ENCODE results near the gene C20orf96.

C20orf96 gene

DNA sequence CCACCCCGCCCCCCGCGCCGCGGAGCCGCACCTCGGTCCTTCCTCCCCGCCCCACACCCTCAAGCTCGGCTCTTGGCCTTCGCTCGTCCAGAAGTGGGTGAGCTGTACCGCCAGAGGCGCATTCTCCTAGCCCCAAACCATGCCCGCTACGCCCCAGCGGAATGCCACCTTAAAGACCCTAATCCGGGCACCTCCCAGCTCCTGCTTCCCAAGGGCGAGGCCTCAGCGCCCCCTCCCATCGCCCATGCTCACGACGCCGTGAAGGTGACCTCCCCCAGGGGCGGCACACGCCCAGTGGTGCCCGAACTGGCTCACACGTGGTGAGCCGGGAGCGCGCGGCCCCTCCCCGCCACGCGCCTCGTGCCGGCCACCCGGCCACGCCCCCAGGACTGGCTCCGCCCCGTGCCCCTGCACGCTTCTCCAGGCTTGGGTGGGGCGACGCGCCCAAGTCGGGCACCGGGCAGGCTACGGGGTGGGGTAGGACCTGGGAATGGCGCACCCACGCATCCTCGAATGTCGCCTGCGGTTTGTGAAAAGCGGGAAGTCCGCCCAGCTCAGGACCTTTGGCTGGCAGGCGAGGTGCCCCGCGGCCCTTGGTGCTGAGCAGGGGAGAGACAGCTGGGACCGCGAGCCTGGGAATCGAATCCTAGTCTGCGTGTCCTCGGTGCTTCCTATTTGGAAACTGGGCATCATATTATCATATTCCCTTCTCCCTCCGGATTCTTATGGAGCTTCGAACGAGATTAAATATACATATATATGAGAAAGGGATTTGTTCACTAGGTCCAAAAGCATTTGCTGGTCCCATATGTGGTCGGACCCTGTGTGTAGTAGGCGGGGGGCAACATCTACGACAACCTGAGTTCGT, 33.9 kb upstream of the C20orf96 start:
- no peak for DNase-seq (ENCODE audit: low read depth)
- peak overlapping the region; percentile 86 for H3K4me3 ChIP-seq (ENCODE audit: low read depth, low read length)
- in situ Hi-C loops (cut with HindIII; ENCODE audit: low sequenced_read_pairs), result no loop called here
- TF ChIP-seq, protein P1, sequence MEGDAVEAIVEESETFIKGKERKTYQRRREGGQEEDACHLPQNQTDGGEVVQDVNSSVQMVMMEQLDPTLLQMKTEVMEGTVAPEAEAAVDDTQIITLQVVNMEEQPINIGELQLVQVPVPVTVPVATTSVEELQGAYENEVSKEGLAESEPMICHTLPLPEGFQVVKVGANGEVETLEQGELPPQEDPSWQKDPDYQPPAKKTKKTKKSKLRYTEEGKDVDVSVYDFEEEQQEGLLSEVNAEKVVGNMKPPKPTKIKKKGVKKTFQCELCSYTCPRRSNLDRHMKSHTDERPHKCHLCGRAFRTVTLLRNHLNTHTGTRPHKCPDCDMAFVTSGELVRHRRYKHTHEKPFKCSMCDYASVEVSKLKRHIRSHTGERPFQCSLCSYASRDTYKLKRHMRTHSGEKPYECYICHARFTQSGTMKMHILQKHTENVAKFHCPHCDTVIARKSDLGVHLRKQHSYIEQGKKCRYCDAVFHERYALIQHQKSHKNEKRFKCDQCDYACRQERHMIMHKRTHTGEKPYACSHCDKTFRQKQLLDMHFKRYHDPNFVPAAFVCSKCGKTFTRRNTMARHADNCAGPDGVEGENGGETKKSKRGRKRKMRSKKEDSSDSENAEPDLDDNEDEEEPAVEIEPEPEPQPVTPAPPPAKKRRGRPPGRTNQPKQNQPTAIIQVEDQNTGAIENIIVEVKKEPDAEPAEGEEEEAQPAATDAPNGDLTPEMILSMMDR (IDR thresholded peaks at IDR 0.05; ENCODE audit: low read depth, low read length, missing control alignments), result peak; percentile 37

DNA sequence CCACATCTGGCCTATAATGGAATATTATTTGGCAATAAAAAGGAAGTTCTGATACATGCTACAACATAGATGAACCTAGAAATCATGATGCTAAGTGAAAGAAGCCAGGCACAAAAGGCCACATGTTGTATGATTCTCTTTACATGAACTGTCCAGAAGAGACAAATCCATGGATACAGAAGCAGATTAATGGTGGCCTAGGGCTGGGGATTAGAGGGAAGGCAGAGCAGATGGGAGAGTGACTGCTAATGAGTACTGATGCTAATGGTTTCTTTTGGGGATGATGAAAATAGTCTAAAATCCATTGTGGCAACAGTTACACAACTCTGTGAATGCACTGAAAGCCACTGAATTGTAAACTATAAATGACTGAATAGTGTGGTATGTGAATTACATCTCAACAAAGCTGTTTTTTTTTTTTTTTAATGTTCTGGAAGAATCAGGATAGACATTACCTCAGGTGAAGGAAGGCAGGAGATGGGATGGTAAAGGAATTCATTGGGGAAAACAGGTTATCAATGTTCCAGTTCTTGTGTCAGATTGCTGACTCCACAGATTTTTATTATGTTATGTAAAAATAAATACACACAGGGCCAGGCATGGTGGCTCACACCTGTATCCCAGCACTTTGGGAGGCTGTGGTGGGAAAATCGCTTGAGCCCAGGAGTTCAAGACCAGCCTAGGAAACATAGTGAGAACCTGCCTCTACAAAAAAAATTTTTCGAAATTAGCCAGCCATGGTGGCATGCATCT, 25.9 kb upstream of the C20orf96 start:
- TF ChIP-seq, protein P1 (IDR thresholded peaks at IDR 0.05; ENCODE audit: low read depth, low read length, missing control alignments), result no peak
- no peak for DNase-seq (ENCODE audit: low read depth)

GRCh38 chr20:313948-314347, 23.4 kb upstream of the C20orf96 start:
- in situ Hi-C loops (cut with HindIII; ENCODE audit: low sequenced_read_pairs), result no loop called here
- DNase-seq (ENCODE audit: low read depth), result no peak
- TF ChIP-seq, protein P1 (IDR thresholded peaks at IDR 0.05; ENCODE audit: low read depth, low read length, missing control alignments), result no peak
- no peak overlapping the region for H3K4me3 ChIP-seq (ENCODE audit: low read depth, low read length)

More for the DNA sequence above, 25.9 kb upstream of the C20orf96 start:
- no peak overlapping the region for H3K4me3 ChIP-seq (ENCODE audit: low read depth, low read length)
- in situ Hi-C loops (cut with HindIII; ENCODE audit: low sequenced_read_pairs), result no loop called here

DNA sequence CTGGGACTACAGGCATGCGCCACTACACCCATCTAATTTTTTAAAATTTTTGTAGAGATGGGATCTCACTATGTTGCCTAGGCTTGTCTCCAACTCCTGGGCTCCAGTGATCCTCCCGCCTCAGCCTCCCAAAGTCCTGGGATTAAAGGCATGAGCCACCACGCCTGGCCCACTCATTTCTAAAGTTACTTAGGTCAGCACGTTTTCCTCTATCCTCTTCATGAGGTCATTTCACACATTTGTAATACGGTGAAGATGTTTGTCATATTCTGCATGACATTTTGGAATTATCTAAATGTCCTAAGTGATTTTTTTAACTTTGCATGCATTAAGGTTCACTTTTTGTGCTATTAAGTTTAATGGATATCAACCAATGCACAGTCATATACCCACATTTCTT, 22.9 kb upstream of the C20orf96 start:
- TF ChIP-seq, protein P1 (IDR thresholded peaks at IDR 0.05; ENCODE audit: low read depth, low read length, missing control alignments), result no peak
- no peak overlapping the region for H3K4me3 ChIP-seq (ENCODE audit: low read depth, low read length)
- no peak for DNase-seq (ENCODE audit: low read depth)
- in situ Hi-C loops (cut with HindIII; ENCODE audit: low sequenced_read_pairs), result no loop called here

DNA sequence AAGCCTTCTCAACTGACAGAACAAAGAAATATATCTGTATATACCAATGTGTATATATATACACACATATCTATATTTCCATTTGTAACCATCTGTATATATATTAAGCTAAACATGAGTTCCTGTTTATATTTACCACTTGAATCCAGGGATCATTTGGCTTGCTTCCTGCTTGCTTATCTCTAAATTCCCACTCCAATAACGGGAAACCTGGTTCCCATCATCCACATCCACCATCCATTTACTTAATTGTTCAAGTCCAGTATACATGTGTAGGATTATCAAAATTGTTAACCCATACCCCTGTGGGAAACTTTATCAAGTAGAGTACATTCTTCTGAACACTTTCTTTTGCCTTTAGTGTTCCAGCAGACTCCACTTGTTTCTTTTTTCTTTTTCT, 22.3 kb upstream of the C20orf96 start:
- TF ChIP-seq, protein P1 (IDR thresholded peaks at IDR 0.05; ENCODE audit: low read depth, low read length, missing control alignments), result no peak
- in situ Hi-C loops (cut with HindIII; ENCODE audit: low sequenced_read_pairs), result no loop called here
- H3K4me3 ChIP-seq (ENCODE audit: low read depth, low read length), result no peak overlapping the region
- no peak for DNase-seq (ENCODE audit: low read depth)

- no peak overlapping the region for H3K4me3 ChIP-seq (ENCODE audit: low read depth, low read length)
- DNase-seq (ENCODE audit: low read depth), result no peak
- in situ Hi-C loops (cut with HindIII; ENCODE audit: low sequenced_read_pairs), result no loop called here
- TF ChIP-seq, protein P1 (IDR thresholded peaks at IDR 0.05; ENCODE audit: low read depth, low read length, missing control alignments), result no peak
Observed at GRCh38 chr20:312067-312466, 21.5 kb upstream of the C20orf96 start.

All from astrocyte of the cerebellum (primary cell).